Caco-2 (cell line): Measurements from ENCODE around the gene DDR2. TPM values are rescaled to one million over a fixed set of nuclear protein-coding genes. Genes with fewer than 3 reads are reported as not detected.

Source experiments
- BruUV-seq: library from RNA; stranded (reverse); fragments of 400-500 nt; replicated peaks from 2 replicates; lab custom pipeline; 2021; lab: Mats Ljungman, UMichigan
- CTCF ChIA-PET: fragments of 300-600 bp; sonication (Branson Sonifier 250); formaldehyde crosslinking; loops from one replicate; lab custom pipeline; 2022; ENCODE audit warnings: antibody characterized with exemption; lab: Charles Lee
- POLR2A ChIA-PET: fragments of 300-600 bp; sonication (Branson Sonifier 250); formaldehyde crosslinking; loops from one replicate; lab custom pipeline; 2022; ENCODE audit warnings: antibody characterized with exemption; lab: Charles Lee
- DNase-seq, 2 experiments: peaks; one replicate each; pipeline versions ENCODE4 v3.0.0 to v3.0.0-alpha.2; 2020 to 2022
- H3K27me3 ChIP-seq: replicated peaks from 2 replicates; pipeline ENCODE4 v1.6.0; 2011; ENCODE audit warnings: low read length; ENCODE audit not compliant: control insufficient read depth, insufficient read depth
- H3K36me3 ChIP-seq: 2 replicates; pipeline ENCODE4 v1.5.1; 2011; ENCODE audit warnings: low read length; ENCODE audit not compliant: control insufficient read depth, insufficient read depth
- H3K4me1 ChIP-seq: fragments of 250-450 bp; sonication (Bioruptor Pico); 2 replicates; pipeline ENCODE4 v1.5.1; 2020; ENCODE audit warnings: mild to moderate bottlenecking
- H3K4me3 ChIP-seq: 2 replicates; pipeline ENCODE4 v1.5.1; 2011; ENCODE audit warnings: low read depth, mild to moderate bottlenecking, control low read depth, low read length
- H3K9me3 ChIP-seq: fragments of 250-450 bp; sonication (Bioruptor Pico); 2 replicates; pipeline ENCODE4 v1.5.1; 2020; ENCODE audit warnings: mild to moderate bottlenecking, moderate library complexity
- H3K27ac Mint-ChIP-seq: one replicate; pipeline ENCODE4 v1.8.0; 2022; ENCODE audit warnings: mixed read lengths; ENCODE audit not compliant: unreplicated experiment
- H3K27me3 Mint-ChIP-seq: one replicate; pipeline ENCODE4 v1.8.0; 2022; ENCODE audit warnings: mixed read lengths; ENCODE audit not compliant: insufficient read depth, unreplicated experiment
- H3K36me3 Mint-ChIP-seq: one replicate; pipeline ENCODE4 v1.8.0; 2022; ENCODE audit warnings: mild to moderate bottlenecking, mixed read lengths; ENCODE audit not compliant: insufficient read depth, unreplicated experiment
- H3K4me1 Mint-ChIP-seq: one replicate; pipeline ENCODE4 v1.8.0; 2022; ENCODE audit warnings: low read depth, mixed read lengths; ENCODE audit not compliant: unreplicated experiment
- H3K4me3 Mint-ChIP-seq: one replicate; pipeline ENCODE4 v1.8.0; 2022; ENCODE audit warnings: mild to moderate bottlenecking, moderate library complexity, mixed read lengths; ENCODE audit not compliant: unreplicated experiment
- H3K9me3 Mint-ChIP-seq: one replicate; pipeline ENCODE4 v1.8.0; 2022; ENCODE audit warnings: mixed read lengths; ENCODE audit not compliant: unreplicated experiment
- intact Hi-C: fragments of 100-400 bp; cut with micrococcal nuclease; formaldehyde crosslinking; loops from one replicate; pipeline ENCODE4 v1.10.0; 2022; ENCODE audit not compliant: unreplicated experiment
- total RNA-seq: library from RNA; stranded (reverse); gene quantifications from 2 replicates; pipeline ENCODE4 v1.2.3, GENCODE V29; 2022
- TF ChIP-seq, protein P1 (sequence below), 2 experiments: fragments of 200-600 bp in 1 of 2; IDR thresholded peaks; 1 replicate in 1 of 2; 2 replicates in 1 of 2; pipeline versions ENCODE4 v1.5.1 to v1.8.0; 2011 to 2022; ENCODE audit warnings: antibody characterized with exemption in 1 of 2, control low read depth in 1 of 2, inconsistent platforms in 1 of 2, low read depth in 1 of 2, low read length in 1 of 2, mild to moderate bottlenecking in 1 of 2, moderate library complexity in 1 of 2; ENCODE audit not compliant: insufficient read depth in 1 of 2, severe bottlenecking in 1 of 2, unreplicated experiment in 1 of 2

Gene DDR2
- total RNA-seq, 1 experiment from 2014 or later: 0.73 TPM

DNA sequence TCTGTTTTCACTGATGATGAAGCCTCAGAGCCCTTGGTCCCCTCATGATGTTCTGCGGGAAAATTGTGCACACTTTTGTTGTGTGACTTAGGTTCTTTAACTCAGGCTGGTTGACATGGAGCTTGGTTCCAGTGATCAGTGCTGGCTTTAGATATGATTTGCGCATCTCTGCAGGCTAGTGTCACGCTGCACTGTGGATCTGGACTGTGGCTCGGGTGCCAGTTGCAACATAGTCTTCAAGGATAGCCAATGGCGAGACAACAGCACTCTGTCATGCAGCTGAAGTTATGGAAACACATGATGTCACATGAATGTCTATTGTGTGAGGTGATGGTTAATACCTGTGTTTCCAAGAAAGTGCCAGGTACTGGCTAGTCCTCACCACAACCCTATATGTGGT lies 56.7 kb downstream of the DDR2 start:
- Mint-ChIP-seq H3K4me1 (no peaks in the 10 kb centered on the region), H3K4me3 (no peak overlapping the region), H3K9me3 (no peaks in the 10 kb centered on the region), H3K27me3 (peaks cover 3% of the 10 kb centered on the region), H3K27ac (no peak overlapping the region), H3K36me3 (no peaks in the 10 kb centered on the region)
- Histone ChIP-seq H3K4me3 (no peak overlapping the region), H3K9me3 (no peaks in the 10 kb centered on the region; the same call in 1 of the 2 replicates), H3K27me3 (no peaks in the 10 kb centered on the region), H3K4me1 (no peaks in the 10 kb centered on the region), H3K36me3 (no peaks in the 10 kb centered on the region)
- CTCF ChIA-PET: no interaction called here
- no TSS peak for BruUV-seq
- TF ChIP-seq, protein P1, sequence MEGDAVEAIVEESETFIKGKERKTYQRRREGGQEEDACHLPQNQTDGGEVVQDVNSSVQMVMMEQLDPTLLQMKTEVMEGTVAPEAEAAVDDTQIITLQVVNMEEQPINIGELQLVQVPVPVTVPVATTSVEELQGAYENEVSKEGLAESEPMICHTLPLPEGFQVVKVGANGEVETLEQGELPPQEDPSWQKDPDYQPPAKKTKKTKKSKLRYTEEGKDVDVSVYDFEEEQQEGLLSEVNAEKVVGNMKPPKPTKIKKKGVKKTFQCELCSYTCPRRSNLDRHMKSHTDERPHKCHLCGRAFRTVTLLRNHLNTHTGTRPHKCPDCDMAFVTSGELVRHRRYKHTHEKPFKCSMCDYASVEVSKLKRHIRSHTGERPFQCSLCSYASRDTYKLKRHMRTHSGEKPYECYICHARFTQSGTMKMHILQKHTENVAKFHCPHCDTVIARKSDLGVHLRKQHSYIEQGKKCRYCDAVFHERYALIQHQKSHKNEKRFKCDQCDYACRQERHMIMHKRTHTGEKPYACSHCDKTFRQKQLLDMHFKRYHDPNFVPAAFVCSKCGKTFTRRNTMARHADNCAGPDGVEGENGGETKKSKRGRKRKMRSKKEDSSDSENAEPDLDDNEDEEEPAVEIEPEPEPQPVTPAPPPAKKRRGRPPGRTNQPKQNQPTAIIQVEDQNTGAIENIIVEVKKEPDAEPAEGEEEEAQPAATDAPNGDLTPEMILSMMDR (IDR thresholded peaks at IDR 0.05; ENCODE audit: insufficient read depth in 1 of 2, low read depth in 1 of 2, low read length in 1 of 2, severe bottlenecking in 1 of 2, unreplicated experiment in 1 of 2): no peak
- intact Hi-C loops: no loop called here
- POLR2A ChIA-PET: no interaction called here
- DNase-seq: no peak

- Mint-ChIP-seq H3K27me3 (peaks cover 3% of the 10 kb centered on the region), H3K4me3 (no peak overlapping the region), H3K9me3 (no peaks in the 10 kb centered on the region), H3K27ac (no peak overlapping the region), H3K36me3 (no peaks in the 10 kb centered on the region), H3K4me1 (no peaks in the 10 kb centered on the region)
- Histone ChIP-seq H3K36me3 (no peaks in the 10 kb centered on the region), H3K4me1 (no peaks in the 10 kb centered on the region), H3K27me3 (no peaks in the 10 kb centered on the region), H3K9me3 (no peaks in the 10 kb centered on the region), H3K4me3 (no peak overlapping the region)
- ChIA-PET POLR2A (no interaction called here), CTCF (no interaction called here)
- DNase-seq: no peak
- BruUV-seq: no TSS peak
- TF ChIP-seq, protein P1 (IDR thresholded peaks at IDR 0.05; ENCODE audit: insufficient read depth in 1 of 2, low read depth in 1 of 2, low read length in 1 of 2, severe bottlenecking in 1 of 2, unreplicated experiment in 1 of 2): no peak
- intact Hi-C loops: no loop called here
Measured at GRCh38 chr1:162689745-162690671, 57.7 kb downstream of the DDR2 start.

- H3K4me3 ChIP-seq: no peak overlapping the region
- Mint-ChIP-seq H3K4me3 (no peak overlapping the region), H3K36me3 (no peaks in the 10 kb centered on the region), H3K27me3 (peaks cover 3% of the 10 kb centered on the region), H3K9me3 (no peaks in the 10 kb centered on the region), H3K4me1 (peaks cover 1% of the 10 kb centered on the region), H3K27ac (no peak overlapping the region)
- intact Hi-C loops: no loop called here
- H3K36me3 ChIP-seq: no peaks in the 10 kb centered on the region
- H3K4me1 ChIP-seq: no peaks in the 10 kb centered on the region
- no TSS peak for BruUV-seq
- ChIA-PET CTCF (no interaction called here), POLR2A (no interaction called here)
- no peaks in the 10 kb centered on the region for H3K27me3 ChIP-seq
- TF ChIP-seq, protein P1 (IDR thresholded peaks at IDR 0.05; ENCODE audit: insufficient read depth in 1 of 2, low read depth in 1 of 2, low read length in 1 of 2, severe bottlenecking in 1 of 2, unreplicated experiment in 1 of 2): no peak
- peak in 1 of 2 experiments; percentile 34 for DNase-seq
- H3K9me3 ChIP-seq: no peaks in the 10 kb centered on the region
Measured at GRCh38 chr1:162690672-162691434, 58.6 kb downstream of the DDR2 start.
